Upper lobe of left lung (tissue), 6 donors: Measurements from ENCODE around the gene PUS1. TPM values are rescaled to one million over a fixed set of nuclear protein-coding genes. Genes with fewer than 3 reads are reported as not detected.

Experiments
- ATAC-seq, 2 donors: fragments of 200-7000 bp; cut with Tn5 transposase; one replicate each; pipeline ENCODE4 v1.9.1; 2022; ENCODE audit warnings: mild to moderate bottlenecking in 2 of 2, moderate library complexity in 2 of 2; ENCODE audit not compliant: low FRiP score in 2 of 2
- DNase-seq, 2 donors: peaks; one replicate each; pipeline ENCODE4 v3.0.0-alpha.2; 2019 to 2020
- H3K27ac ChIP-seq, 4 donors: fragments of 200-600 bp; sonication (generic); one replicate each; pipeline ENCODE4 v1.5.1; 2016 to 2019
- H3K27me3 ChIP-seq, 4 donors: fragments of 200-600 bp; sonication (generic); one replicate each; pipeline ENCODE4 v1.5.1; 2017 to 2019
- H3K36me3 ChIP-seq, 4 donors: fragments of 200-600 bp; sonication (generic); one replicate each; pipeline ENCODE4 v1.5.1; 2016 to 2019
- H3K4me1 ChIP-seq, 4 donors: fragments of 200-600 bp; sonication (generic); one replicate each; pipeline ENCODE4 v1.5.1; 2018 to 2019
- H3K4me3 ChIP-seq, 4 donors: fragments of 200-600 bp; sonication (generic); one replicate each; pipeline ENCODE4 v1.5.1; 2017 to 2019; ENCODE audit warnings: mild to moderate bottlenecking in 2 of 4, moderate library complexity in 1 of 4
- H3K9me3 ChIP-seq, 4 donors: fragments of 200-600 bp; sonication (generic); one replicate each; pipeline ENCODE4 v1.5.1; 2018 to 2019
- CTCF ChIP-seq, 6 experiments: fragments of 450-650 bp in 4 of 6; fragments of 200-600 bp in 2 of 6; sonication (generic) in 2 of 6; IDR thresholded peaks; one replicate each; pipeline ENCODE4 v1.5.1; 2016 to 2019; ENCODE audit warnings: antibody characterized with exemption in 6 of 6
- EP300 ChIP-seq, 4 donors: sonication (generic); formaldehyde crosslinking; IDR thresholded peaks; one replicate each; pipeline ENCODE4 v1.5.1; 2017; ENCODE audit warnings: antibody characterized with exemption in 4 of 4, control low read depth in 2 of 4
- POLR2A ChIP-seq, 4 donors: fragments of 450-650 bp; IDR thresholded peaks; one replicate each; pipeline ENCODE4 v1.5.1; 2016 to 2017; ENCODE audit warnings: antibody characterized with exemption in 4 of 4, mild to moderate bottlenecking in 2 of 4
- POLR2AphosphoS5 ChIP-seq, 2 donors: sonication (generic); formaldehyde crosslinking; IDR thresholded peaks; one replicate each; pipeline ENCODE4 v1.5.1; 2017; ENCODE audit warnings: antibody characterized with exemption in 2 of 2
- WGBS, 2 donors: methylation state at CpG; one replicate each; pipeline ENCODE4 v1.1.5; 2017 to 2018; 5-methylcytosine and 5-hydroxymethylcytosine counted together
- total RNA-seq, 6 donors: library from RNA; depleted of rRNA in 4 of 6; stranded (reverse); fragments of >200 nt in 4 of 6; gene quantifications; one replicate each; pipeline versions ENCODE4 v1.1.0 to v1.2.1, GENCODE V29; 2016 to 2021
- donor health status: DM: no; HTN: no; CAD: no; lungs with moderate emphysema.
- donor health status: DM: no; HTN: yes; CAD: no; lungs with severe emphysema.

PUS1 gene
- total RNA-seq, 6 donors from 2014 or later = 11.3 to 30.7 (median 22.5) TPM

- ATAC-seq = no peak
- peaks cover 22 to 39% (median 25%) of the 10 kb centered on the region in 4 donors for H3K4me1 ChIP-seq
- no peak for TF ChIP-seq POLR2AphosphoS5 (IDR thresholded peaks at IDR 0.05)
- no peak for TF ChIP-seq CTCF (IDR thresholded peaks at IDR 0.05)
- no peak for TF ChIP-seq EP300 (IDR thresholded peaks at IDR 0.05)
- no peak for TF ChIP-seq POLR2A (IDR thresholded peaks at IDR 0.05)
- peaks cover 0 to 8% (median 0%) of the 10 kb centered on the region in 4 donors for H3K36me3 ChIP-seq
- H3K9me3 ChIP-seq = no peaks in the 10 kb centered on the region
- H3K27me3 ChIP-seq = no peaks in the 10 kb centered on the region
- DNase-seq = no peak
- H3K4me3 ChIP-seq = peak overlapping the region; percentile 51 to 84 (median 69)
- WGBS, 2 donors = 0% methylated on average over 6 to 9 of the region's 12 CpGs
- H3K27ac ChIP-seq = peak overlapping the region; percentile 89 to 99 (median 96)
Measured at GRCh38 chr12:131895640-131896079, 33.4 kb upstream of the PUS1 start.

DNA sequence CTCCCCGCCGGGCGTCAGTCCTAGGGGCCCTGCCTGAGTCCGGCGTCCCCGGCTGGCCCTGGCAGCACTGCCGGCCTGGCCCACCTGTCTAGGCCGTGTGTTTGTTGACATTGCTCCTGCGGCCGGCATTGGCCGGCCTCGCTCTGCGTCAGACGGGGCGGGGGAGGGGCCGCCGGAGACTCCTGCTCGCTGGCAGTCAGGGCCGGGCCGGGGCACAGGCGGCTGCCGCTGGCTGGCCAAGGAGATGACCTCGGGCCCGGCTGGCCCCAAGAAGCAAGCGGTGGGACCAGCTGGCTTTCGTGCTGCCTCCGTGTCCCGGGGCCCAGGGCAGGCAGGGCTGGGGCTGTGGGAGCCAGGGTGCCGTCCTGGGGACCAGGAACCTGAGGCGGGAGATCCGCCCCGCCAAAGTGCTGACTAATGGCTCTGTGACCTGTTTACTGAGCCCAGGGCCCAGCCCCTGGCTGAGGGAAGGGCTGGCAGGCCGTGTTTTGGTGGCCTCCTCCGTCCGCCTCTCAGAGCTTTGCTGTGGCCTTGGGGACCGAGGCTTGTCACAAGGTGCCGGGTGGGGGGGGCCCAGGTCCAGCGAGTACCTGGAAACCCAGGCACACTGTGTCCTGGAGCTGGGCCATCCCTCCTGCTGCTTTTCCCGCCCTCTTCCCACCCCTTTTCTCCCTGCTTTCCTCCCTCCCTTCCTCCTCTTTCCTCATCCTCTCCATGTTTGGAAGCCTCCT, 32.8 kb upstream of the PUS1 start:
- DNase-seq (peak; percentile 97 to 98), ATAC-seq (peak; percentile 92 to 94)
- Histone ChIP-seq H3K27ac (peak overlapping the region; percentile 89 to 99 (median 96)), H3K4me1 (peaks cover 23 to 39% (median 26%) of the 10 kb centered on the region in 4 donors), H3K4me3 (peak overlapping the region; percentile 51 to 84 (median 69)), H3K36me3 (peaks cover 0 to 8% (median 0%) of the 10 kb centered on the region in 4 donors), H3K9me3 (no peaks in the 10 kb centered on the region), H3K27me3 (no peaks in the 10 kb centered on the region)
- WGBS, 2 donors = 2 to 9% methylated on average over 6 to 8 of the region's 39 CpGs
- TF ChIP-seq POLR2A (IDR thresholded peaks at IDR 0.05) (peak in 3 of 4 donors; percentile 89 to 99 (median 94)), POLR2AphosphoS5 (IDR thresholded peaks at IDR 0.05) (peak; percentile 75 to 95), CTCF (IDR thresholded peaks at IDR 0.05) (no peak)

- H3K27me3 ChIP-seq = no peaks in the 10 kb centered on the region
- peak overlapping the region; percentile 89 to 99 (median 96) for H3K27ac ChIP-seq
- TF ChIP-seq CTCF (IDR thresholded peaks at IDR 0.05) (peak in 1 of 6 experiments; percentile 4), EP300 (IDR thresholded peaks at IDR 0.05) (no peak), POLR2A (IDR thresholded peaks at IDR 0.05) (no peak)
- H3K4me3 ChIP-seq = peak overlapping the region in 3 of 4 donors; percentile 51 to 84 (median 79)
- ATAC-seq (peak in 1 of 2 donors; percentile 76), DNase-seq (peak in 1 of 2 donors; percentile 68)
- WGBS, 2 donors = 36 to 42% methylated on average over 9 to 14 of the region's 14 CpGs
- peaks cover 29 to 45% (median 32%) of the 10 kb centered on the region in 4 donors for H3K4me1 ChIP-seq
- no peaks in the 10 kb centered on the region for H3K9me3 ChIP-seq
- peaks cover 0 to 8% (median 0%) of the 10 kb centered on the region in 4 donors for H3K36me3 ChIP-seq
Measured at GRCh38 chr12:131896811-131897270, 32.2 kb upstream of the PUS1 start.

DNA sequence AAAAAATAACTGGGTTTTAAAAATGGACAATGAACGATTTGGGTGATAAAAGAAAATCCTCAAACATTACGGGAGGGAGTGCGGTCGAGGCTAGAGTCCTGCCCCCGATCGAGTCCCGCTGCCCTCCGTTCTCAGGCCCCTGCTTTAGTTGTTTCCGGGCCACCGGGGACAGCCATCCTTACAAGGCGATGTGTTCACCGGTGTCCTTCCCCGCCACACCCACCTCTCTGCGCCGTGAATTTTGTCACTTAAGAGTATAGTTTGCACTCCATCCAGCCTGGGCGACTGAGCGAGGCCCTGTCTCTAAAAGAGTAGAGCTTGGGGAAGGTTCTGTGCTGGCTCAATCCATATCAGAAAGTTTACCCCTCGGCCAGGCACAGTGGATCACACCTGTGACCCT, 31.8 kb upstream of the PUS1 start:
- WGBS, 2 donors = 93 to 94% methylated on average over 18 of the region's 18 CpGs
- DNase-seq = no peak
- Histone ChIP-seq H3K4me3 (peak overlapping the region in 1 of 4 donors; percentile 84), H3K27ac (peak overlapping the region; percentile 89 to 99 (median 96)), H3K9me3 (no peaks in the 10 kb centered on the region), H3K36me3 (peaks cover 0 to 8% (median 0%) of the 10 kb centered on the region in 4 donors), H3K4me1 (peaks cover 33 to 50% (median 36%) of the 10 kb centered on the region in 4 donors), H3K27me3 (no peaks in the 10 kb centered on the region)
- ATAC-seq = no peak
- TF ChIP-seq EP300 (IDR thresholded peaks at IDR 0.05) (no peak), POLR2A (IDR thresholded peaks at IDR 0.05) (no peak), POLR2AphosphoS5 (IDR thresholded peaks at IDR 0.05) (no peak), CTCF (IDR thresholded peaks at IDR 0.05) (no peak)
